GM23338 (cell line): ENCODE results near the gene BCL10. TPM values are rescaled to one million over a fixed set of nuclear protein-coding genes. Genes with fewer than 3 reads are reported as not detected.
A peak's percentile ranks its signal among the peaks of the same experiment; 100 is the strongest.

Experiments used
- ATAC-seq: fragments of 200-7000 bp; cut with Tn5 transposase; 3 replicates; pipeline ENCODE4 v1.9.1; 2020
- DNase-seq: peaks from one replicate; pipeline ENCODE4 v3.0.0-alpha.2; 2015; ENCODE audit warnings: low spot score
- H2AFZ ChIP-seq: fragments of 200-600 bp; sonication (generic); 2 replicates; pipeline ENCODE4 v1.8.0; 2016; ENCODE audit warnings: antibody characterized with exemption, mild to moderate bottlenecking, moderate library complexity
- H3F3A ChIP-seq: fragments of 200-600 bp; sonication (generic); replicated peaks from 2 replicates; pipeline ENCODE4 v1.8.0; 2017; ENCODE audit warnings: antibody characterized with exemption, mixed run types, low read depth
- H3K27ac ChIP-seq: fragments of 200-600 bp; sonication (generic); 2 replicates; pipeline ENCODE4 v1.6.1; 2016; ENCODE audit warnings: low read depth
- H3K27me3 ChIP-seq: fragments of 200-600 bp; sonication (generic); 2 replicates; pipeline ENCODE4 v1.8.0; 2016; ENCODE audit warnings: mild to moderate bottlenecking, mixed run types, moderate library complexity; ENCODE audit not compliant: insufficient read depth
- H3K36me3 ChIP-seq: fragments of 200-600 bp; sonication (generic); 2 replicates; pipeline ENCODE4 v1.8.0; 2016; ENCODE audit warnings: mild to moderate bottlenecking; ENCODE audit not compliant: insufficient read depth
- H3K4me1 ChIP-seq: fragments of 200-600 bp; sonication (generic); 2 replicates; pipeline ENCODE4 v1.8.0; 2016; ENCODE audit warnings: mild to moderate bottlenecking, moderate library complexity; ENCODE audit not compliant: insufficient read depth
- H3K4me2 ChIP-seq: fragments of 200-600 bp; sonication (generic); 2 replicates; pipeline ENCODE4 v1.7.1; 2017; ENCODE audit warnings: mixed run types
- H3K4me3 ChIP-seq: fragments of 200-600 bp; sonication (generic); 2 replicates; pipeline ENCODE4 v1.6.1; 2016; ENCODE audit warnings: mixed run types
- H3K79me2 ChIP-seq: fragments of 200-600 bp; sonication (generic); replicated peaks from 2 replicates; pipeline ENCODE4 v1.8.0; 2017; ENCODE audit warnings: mild to moderate bottlenecking; ENCODE audit not compliant: insufficient read depth
- H3K9me2 ChIP-seq: fragments of 200-600 bp; sonication (generic); 2 replicates; pipeline ENCODE4 v1.8.0; 2017; ENCODE audit not compliant: insufficient read depth
- H4K20me1 ChIP-seq: fragments of 200-600 bp; sonication (generic); replicated peaks from 2 replicates; pipeline ENCODE4 v1.8.0; 2017; ENCODE audit warnings: mild to moderate bottlenecking; ENCODE audit not compliant: insufficient read depth
- H3K27ac Mint-ChIP-seq: 2 replicates; pipeline ENCODE4 v1.8.0; 2020; ENCODE audit warnings: inconsistent platforms, mild to moderate bottlenecking, moderate library complexity, mixed read lengths
- H3K27me3 Mint-ChIP-seq: 3 replicates; pipeline ENCODE4 v1.8.0; 2022; ENCODE audit warnings: low read depth, mild to moderate bottlenecking, moderate library complexity, mixed read lengths, inconsistent platforms; ENCODE audit not compliant: insufficient read depth, poor library complexity
- H3K36me3 Mint-ChIP-seq: 3 replicates; pipeline ENCODE4 v1.8.0; 2021; ENCODE audit warnings: low read depth, mild to moderate bottlenecking, inconsistent platforms, moderate library complexity, mixed read lengths
- H3K4me1 Mint-ChIP-seq: 3 replicates; pipeline ENCODE4 v1.8.0; 2020; ENCODE audit warnings: mild to moderate bottlenecking, inconsistent platforms, mixed read lengths
- H3K4me3 Mint-ChIP-seq: 3 replicates; pipeline ENCODE4 v1.8.0; 2021; ENCODE audit warnings: moderate library complexity, mild to moderate bottlenecking, inconsistent platforms, mixed read lengths
- H3K9me3 Mint-ChIP-seq: 3 replicates; pipeline ENCODE4 v1.8.0; 2020; ENCODE audit warnings: moderate library complexity, mild to moderate bottlenecking, inconsistent platforms, mixed read lengths
- CREB1 ChIP-seq: fragments of 250-450 bp; sonication (Bioruptor Pico); IDR thresholded peaks from 2 replicates; pipeline ENCODE4 v1.5.0; 2020; ENCODE audit warnings: low read depth, mild to moderate bottlenecking, moderate library complexity
- JUNB ChIP-seq: IDR thresholded peaks from one replicate; pipeline ENCODE4 v1.6.1; 2016; ENCODE audit warnings: antibody characterized with exemption; ENCODE audit not compliant: unreplicated experiment
- POLR2AphosphoS5 ChIP-seq: IDR thresholded peaks from 2 replicates; pipeline ENCODE4 v1.6.1; 2016; ENCODE audit warnings: antibody characterized with exemption, low read depth
- ZNF331 ChIP-seq: fragments of 250-450 bp; sonication (Bioruptor Pico); IDR thresholded peaks from 2 replicates; pipeline ENCODE4 v1.5.0; 2020; ENCODE audit warnings: low read depth, mild to moderate bottlenecking, moderate library complexity
- polyA plus RNA-seq: library from polyadenylated mRNA; unstranded; fragments of >200 nt; fragmentation: Nextera tagmentation; extraction: Ambion mirVana; gene quantifications from 2 replicates; pipeline ENCODE4 v1.2.1, GENCODE V29; 2016
- total RNA-seq: library from RNA; depleted of rRNA; stranded (reverse); fragments of >200 nt; shearing (Covaris generic); gene quantifications from 2 replicates; pipeline ENCODE4 v1.2.3, GENCODE V29; 2014
- TF ChIP-seq, protein P1 (sequence below): IDR thresholded peaks from one replicate; pipeline ENCODE4 v1.6.1; 2018; ENCODE audit warnings: antibody characterized with exemption; ENCODE audit not compliant: unreplicated experiment
- TF ChIP-seq, protein P2 (sequence below): fragments of 250-450 bp; sonication (Bioruptor Pico); IDR thresholded peaks from 2 replicates; pipeline ENCODE4 v1.5.0; 2020; ENCODE audit warnings: mild to moderate bottlenecking, moderate library complexity
- TF ChIP-seq, protein P3 (sequence below), 2 experiments: fragments of 200-600 bp in 1 of 2; sonication (generic) in 1 of 2; conservative IDR thresholded peaks; 2 replicates each; pipeline versions ENCODE4 v1.5.1 to v1.6.1; 2016 to 2017; ENCODE audit warnings: antibody characterized with exemption in 2 of 2, low read depth in 2 of 2, mild to moderate bottlenecking in 2 of 2, moderate library complexity in 1 of 2
- TF ChIP-seq, protein P4 (sequence below): IDR thresholded peaks from 2 replicates; pipeline ENCODE4 v1.6.1; 2016; ENCODE audit warnings: antibody characterized with exemption

The BCL10 gene
- total and polyA plus RNA-seq, 2 experiments from 2014 or later = 23.1 to 33.7 TPM

DNA sequence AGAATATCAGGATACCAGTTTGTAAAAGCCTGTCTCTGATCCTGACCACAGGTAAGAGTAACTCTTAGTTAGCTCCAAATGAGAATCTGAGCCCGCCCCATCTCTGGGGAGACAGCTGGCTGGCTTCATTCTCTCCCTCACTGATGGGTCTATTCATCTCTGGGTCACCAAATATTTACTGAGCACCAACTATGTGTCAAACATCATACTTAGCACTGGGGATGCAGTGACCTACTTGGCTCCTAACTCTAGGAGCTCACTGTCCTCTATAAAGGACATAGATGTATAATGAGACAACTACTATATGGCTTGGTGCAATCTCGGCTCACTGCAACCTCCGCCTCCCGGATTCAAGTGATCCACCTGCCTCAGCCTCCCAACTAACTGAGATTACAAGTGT lies 29.8 kb upstream of the BCL10 start:
- TF ChIP-seq, protein P1, sequence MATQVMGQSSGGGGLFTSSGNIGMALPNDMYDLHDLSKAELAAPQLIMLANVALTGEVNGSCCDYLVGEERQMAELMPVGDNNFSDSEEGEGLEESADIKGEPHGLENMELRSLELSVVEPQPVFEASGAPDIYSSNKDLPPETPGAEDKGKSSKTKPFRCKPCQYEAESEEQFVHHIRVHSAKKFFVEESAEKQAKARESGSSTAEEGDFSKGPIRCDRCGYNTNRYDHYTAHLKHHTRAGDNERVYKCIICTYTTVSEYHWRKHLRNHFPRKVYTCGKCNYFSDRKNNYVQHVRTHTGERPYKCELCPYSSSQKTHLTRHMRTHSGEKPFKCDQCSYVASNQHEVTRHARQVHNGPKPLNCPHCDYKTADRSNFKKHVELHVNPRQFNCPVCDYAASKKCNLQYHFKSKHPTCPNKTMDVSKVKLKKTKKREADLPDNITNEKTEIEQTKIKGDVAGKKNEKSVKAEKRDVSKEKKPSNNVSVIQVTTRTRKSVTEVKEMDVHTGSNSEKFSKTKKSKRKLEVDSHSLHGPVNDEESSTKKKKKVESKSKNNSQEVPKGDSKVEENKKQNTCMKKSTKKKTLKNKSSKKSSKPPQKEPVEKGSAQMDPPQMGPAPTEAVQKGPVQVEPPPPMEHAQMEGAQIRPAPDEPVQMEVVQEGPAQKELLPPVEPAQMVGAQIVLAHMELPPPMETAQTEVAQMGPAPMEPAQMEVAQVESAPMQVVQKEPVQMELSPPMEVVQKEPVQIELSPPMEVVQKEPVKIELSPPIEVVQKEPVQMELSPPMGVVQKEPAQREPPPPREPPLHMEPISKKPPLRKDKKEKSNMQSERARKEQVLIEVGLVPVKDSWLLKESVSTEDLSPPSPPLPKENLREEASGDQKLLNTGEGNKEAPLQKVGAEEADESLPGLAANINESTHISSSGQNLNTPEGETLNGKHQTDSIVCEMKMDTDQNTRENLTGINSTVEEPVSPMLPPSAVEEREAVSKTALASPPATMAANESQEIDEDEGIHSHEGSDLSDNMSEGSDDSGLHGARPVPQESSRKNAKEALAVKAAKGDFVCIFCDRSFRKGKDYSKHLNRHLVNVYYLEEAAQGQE = no peak
- TF ChIP-seq POLR2AphosphoS5 = no peak
- no peaks in the 10 kb centered on the region for H3K79me2 ChIP-seq
- H3K9me3 Mint-ChIP-seq = no peaks in the 10 kb centered on the region
- no peaks in the 10 kb centered on the region for H3F3A ChIP-seq
- H3K4me1 Mint-ChIP-seq = peaks cover 14% of the 10 kb centered on the region; the same call in 2 of the 3 replicates
- H3K27me3 ChIP-seq = no peaks in the 10 kb centered on the region
- H3K36me3 ChIP-seq = no peaks in the 10 kb centered on the region; the same call in 1 of the 2 replicates
- H3K4me3 Mint-ChIP-seq = no peak overlapping the region
- no peak overlapping the region for H2AFZ ChIP-seq
- H3K27me3 Mint-ChIP-seq = peaks cover 4% of the 10 kb centered on the region
- H4K20me1 ChIP-seq = no peaks in the 10 kb centered on the region
- H3K9me2 ChIP-seq = peaks cover 5% of the 10 kb centered on the region; the same call in 1 of the 2 replicates
- DNase-seq (no peak), ATAC-seq (no peak)
- H3K4me1 ChIP-seq = peaks cover 13% of the 10 kb centered on the region
- H3K27ac Mint-ChIP-seq = no peak overlapping the region
- no peak overlapping the region for H3K4me3 ChIP-seq
- no peak overlapping the region for H3K4me2 ChIP-seq
- H3K36me3 Mint-ChIP-seq = no peaks in the 10 kb centered on the region
- no peak overlapping the region for H3K27ac ChIP-seq

DNA sequence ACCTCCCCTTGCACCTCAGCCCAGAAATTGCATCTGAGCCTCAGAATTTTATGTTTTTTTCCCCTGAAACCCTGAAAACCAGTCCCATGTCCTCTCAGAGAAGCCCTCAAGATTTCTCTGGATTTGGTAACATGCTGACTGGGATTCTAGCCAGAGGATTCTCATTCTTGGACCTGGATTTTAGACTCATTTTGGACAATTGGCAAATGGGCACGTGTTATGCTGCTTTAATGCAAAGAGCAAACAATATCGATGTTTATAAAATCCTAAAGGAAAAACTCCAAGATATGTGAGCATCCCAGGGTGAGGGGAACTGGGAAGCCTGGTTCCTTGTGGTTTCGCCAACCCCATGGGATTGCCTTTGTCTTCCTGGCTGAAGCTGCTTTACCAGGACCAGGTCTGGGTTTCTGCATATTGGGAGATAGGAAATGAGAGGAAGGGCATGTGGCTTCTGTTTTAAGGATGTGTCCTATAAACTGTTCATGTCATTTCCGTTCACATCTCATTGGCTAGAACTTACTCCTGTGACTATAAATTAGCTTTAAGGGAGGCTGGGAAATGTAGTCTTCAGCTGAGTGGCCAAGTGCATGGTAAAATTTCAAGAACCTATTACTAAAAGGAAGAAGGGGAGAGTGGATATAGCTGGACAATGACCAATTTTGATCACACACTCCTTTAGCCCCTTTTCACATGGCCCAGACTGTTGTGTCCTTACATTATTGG lies 27.2 kb upstream of the BCL10 start:
- H3F3A ChIP-seq = no peaks in the 10 kb centered on the region
- Mint-ChIP-seq H3K27me3 (peaks cover 4% of the 10 kb centered on the region), H3K36me3 (no peaks in the 10 kb centered on the region), H3K4me3 (no peak overlapping the region), H3K9me3 (no peaks in the 10 kb centered on the region), H3K4me1 (peaks cover 5% of the 10 kb centered on the region; the same call in 2 of the 3 replicates), H3K27ac (no peak overlapping the region)
- H3K4me1 ChIP-seq = peaks cover 3% of the 10 kb centered on the region
- H4K20me1 ChIP-seq = no peaks in the 10 kb centered on the region
- H3K36me3 ChIP-seq = no peaks in the 10 kb centered on the region; the same call in 1 of the 2 replicates
- H2AFZ ChIP-seq = peak overlapping the region; percentile 52; the same call in 1 of the 2 replicates
- H3K79me2 ChIP-seq = no peaks in the 10 kb centered on the region
- H3K27ac ChIP-seq = no peak overlapping the region
- H3K9me2 ChIP-seq = peaks cover 5% of the 10 kb centered on the region; the same call in 1 of the 2 replicates
- no peaks in the 10 kb centered on the region for H3K27me3 ChIP-seq
- ATAC-seq = no peak
- no peak overlapping the region for H3K4me2 ChIP-seq
- no peak for DNase-seq
- H3K4me3 ChIP-seq = no peak overlapping the region
- TF ChIP-seq POLR2AphosphoS5 (no peak), JUNB (no peak), ZNF331 (no peak), CREB1 (no peak)
- TF ChIP-seq, protein P2, sequence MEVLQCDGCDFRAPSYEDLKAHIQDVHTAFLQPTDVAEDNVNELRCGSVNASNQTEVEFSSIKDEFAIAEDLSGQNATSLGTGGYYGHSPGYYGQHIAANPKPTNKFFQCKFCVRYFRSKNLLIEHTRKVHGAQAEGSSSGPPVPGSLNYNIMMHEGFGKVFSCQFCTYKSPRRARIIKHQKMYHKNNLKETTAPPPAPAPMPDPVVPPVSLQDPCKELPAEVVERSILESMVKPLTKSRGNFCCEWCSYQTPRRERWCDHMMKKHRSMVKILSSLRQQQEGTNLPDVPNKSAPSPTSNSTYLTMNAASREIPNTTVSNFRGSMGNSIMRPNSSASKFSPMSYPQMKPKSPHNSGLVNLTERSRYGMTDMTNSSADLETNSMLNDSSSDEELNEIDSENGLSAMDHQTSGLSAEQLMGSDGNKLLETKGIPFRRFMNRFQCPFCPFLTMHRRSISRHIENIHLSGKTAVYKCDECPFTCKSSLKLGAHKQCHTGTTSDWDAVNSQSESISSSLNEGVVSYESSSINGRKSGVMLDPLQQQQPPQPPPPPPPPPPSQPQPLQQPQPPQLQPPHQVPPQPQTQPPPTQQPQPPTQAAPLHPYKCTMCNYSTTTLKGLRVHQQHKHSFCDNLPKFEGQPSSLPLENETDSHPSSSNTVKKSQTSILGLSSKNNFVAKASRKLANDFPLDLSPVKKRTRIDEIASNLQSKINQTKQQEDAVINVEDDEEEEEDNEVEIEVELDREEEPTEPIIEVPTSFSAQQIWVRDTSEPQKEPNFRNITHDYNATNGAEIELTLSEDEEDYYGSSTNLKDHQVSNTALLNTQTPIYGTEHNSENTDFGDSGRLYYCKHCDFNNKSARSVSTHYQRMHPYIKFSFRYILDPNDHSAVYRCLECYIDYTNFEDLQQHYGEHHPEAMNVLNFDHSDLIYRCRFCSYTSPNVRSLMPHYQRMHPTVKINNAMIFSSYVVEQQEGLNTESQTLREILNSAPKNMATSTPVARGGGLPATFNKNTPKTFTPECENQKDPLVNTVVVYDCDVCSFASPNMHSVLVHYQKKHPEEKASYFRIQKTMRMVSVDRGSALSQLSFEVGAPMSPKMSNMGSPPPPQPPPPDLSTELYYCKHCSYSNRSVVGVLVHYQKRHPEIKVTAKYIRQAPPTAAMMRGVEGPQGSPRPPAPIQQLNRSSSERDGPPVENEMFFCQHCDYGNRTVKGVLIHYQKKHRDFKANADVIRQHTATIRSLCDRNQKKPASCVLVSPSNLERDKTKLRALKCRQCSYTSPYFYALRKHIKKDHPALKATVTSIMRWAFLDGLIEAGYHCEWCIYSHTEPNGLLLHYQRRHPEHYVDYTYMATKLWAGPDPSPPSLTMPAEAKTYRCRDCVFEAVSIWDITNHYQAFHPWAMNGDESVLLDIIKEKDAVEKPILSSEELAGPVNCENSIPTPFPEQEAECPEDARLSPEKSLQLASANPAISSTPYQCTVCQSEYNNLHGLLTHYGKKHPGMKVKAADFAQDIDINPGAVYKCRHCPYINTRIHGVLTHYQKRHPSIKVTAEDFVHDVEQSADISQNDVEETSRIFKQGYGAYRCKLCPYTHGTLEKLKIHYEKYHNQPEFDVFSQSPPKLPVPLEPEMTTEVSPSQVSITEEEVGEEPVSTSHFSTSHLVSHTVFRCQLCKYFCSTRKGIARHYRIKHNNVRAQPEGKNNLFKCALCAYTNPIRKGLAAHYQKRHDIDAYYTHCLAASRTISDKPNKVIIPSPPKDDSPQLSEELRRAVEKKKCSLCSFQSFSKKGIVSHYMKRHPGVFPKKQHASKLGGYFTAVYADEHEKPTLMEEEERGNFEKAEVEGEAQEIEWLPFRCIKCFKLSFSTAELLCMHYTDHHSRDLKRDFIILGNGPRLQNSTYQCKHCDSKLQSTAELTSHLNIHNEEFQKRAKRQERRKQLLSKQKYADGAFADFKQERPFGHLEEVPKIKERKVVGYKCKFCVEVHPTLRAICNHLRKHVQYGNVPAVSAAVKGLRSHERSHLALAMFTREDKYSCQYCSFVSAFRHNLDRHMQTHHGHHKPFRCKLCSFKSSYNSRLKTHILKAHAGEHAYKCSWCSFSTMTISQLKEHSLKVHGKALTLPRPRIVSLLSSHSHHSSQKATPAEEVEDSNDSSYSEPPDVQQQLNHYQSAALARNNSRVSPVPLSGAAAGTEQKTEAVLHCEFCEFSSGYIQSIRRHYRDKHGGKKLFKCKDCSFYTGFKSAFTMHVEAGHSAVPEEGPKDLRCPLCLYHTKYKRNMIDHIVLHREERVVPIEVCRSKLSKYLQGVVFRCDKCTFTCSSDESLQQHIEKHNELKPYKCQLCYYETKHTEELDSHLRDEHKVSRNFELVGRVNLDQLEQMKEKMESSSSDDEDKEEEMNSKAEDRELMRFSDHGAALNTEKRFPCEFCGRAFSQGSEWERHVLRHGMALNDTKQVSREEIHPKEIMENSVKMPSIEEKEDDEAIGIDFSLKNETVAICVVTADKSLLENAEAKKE = no peak
- TF ChIP-seq, protein P3, sequence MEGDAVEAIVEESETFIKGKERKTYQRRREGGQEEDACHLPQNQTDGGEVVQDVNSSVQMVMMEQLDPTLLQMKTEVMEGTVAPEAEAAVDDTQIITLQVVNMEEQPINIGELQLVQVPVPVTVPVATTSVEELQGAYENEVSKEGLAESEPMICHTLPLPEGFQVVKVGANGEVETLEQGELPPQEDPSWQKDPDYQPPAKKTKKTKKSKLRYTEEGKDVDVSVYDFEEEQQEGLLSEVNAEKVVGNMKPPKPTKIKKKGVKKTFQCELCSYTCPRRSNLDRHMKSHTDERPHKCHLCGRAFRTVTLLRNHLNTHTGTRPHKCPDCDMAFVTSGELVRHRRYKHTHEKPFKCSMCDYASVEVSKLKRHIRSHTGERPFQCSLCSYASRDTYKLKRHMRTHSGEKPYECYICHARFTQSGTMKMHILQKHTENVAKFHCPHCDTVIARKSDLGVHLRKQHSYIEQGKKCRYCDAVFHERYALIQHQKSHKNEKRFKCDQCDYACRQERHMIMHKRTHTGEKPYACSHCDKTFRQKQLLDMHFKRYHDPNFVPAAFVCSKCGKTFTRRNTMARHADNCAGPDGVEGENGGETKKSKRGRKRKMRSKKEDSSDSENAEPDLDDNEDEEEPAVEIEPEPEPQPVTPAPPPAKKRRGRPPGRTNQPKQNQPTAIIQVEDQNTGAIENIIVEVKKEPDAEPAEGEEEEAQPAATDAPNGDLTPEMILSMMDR (conservative IDR thresholded peaks at IDR 0.05; ENCODE audit: low read depth in 2 of 2) = no peak
- TF ChIP-seq, protein P4, sequence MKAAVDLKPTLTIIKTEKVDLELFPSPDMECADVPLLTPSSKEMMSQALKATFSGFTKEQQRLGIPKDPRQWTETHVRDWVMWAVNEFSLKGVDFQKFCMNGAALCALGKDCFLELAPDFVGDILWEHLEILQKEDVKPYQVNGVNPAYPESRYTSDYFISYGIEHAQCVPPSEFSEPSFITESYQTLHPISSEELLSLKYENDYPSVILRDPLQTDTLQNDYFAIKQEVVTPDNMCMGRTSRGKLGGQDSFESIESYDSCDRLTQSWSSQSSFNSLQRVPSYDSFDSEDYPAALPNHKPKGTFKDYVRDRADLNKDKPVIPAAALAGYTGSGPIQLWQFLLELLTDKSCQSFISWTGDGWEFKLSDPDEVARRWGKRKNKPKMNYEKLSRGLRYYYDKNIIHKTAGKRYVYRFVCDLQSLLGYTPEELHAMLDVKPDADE = no peak
